Activated T-helper 17 cell treated with anti-CD3 and anti-CD28 coated beads, Interleukin-2, amount 50 U/mL, for 72 hours (primary cell): ENCODE results near the gene FNIP2. TPM values are rescaled to one million over a fixed set of nuclear protein-coding genes. Genes with fewer than 3 reads are reported as not detected.
"Not testable (repeated sequence)": the region's sequence is repeated elsewhere in the genome, so short reads cannot be mapped to it uniquely, and the experiment has no call there.

Experiments used
- ATAC-seq: fragments of 150-1000 bp; cut with Tn5 transposase; replicated peaks from 2 replicates; pipeline ENCODE4 v1.10.0; 2021; ENCODE audit warnings: mild to moderate bottlenecking, moderate library complexity
- H3K27ac Mint-ChIP-seq: one replicate; pipeline ENCODE4 v1.8.0; 2022; ENCODE audit warnings: mixed read lengths
- H3K27me3 Mint-ChIP-seq: one replicate; pipeline ENCODE4 v1.8.0; 2022; ENCODE audit warnings: mixed read lengths
- H3K36me3 Mint-ChIP-seq: one replicate; pipeline ENCODE4 v1.8.0; 2022; ENCODE audit warnings: low read depth, mild to moderate bottlenecking, mixed read lengths
- H3K4me1 Mint-ChIP-seq: one replicate; pipeline ENCODE4 v1.8.0; 2022; ENCODE audit warnings: mixed read lengths
- H3K4me3 Mint-ChIP-seq: one replicate; pipeline ENCODE4 v1.8.0; 2022; ENCODE audit warnings: mild to moderate bottlenecking, mixed read lengths
- H3K9me3 Mint-ChIP-seq: one replicate; pipeline ENCODE4 v1.8.0; 2022; ENCODE audit warnings: mixed read lengths
- total RNA-seq, 2 donors: library from RNA; stranded (reverse); gene quantifications; one replicate each; pipeline ENCODE4 v1.2.3, GENCODE V29; 2022

Gene FNIP2
- total RNA-seq, 2 donors from 2014 or later, result 33.4 to 45.9 TPM

GRCh38 chr4:158861766-158862165, 92.9 kb downstream of the FNIP2 start:
- Mint-ChIP-seq H3K36me3 (peaks cover 63% of the 10 kb centered on the region), H3K27ac (no peak overlapping the region), H3K9me3 (no peaks in the 10 kb centered on the region), H3K4me1 (no peaks in the 10 kb centered on the region), H3K4me3 (no peak overlapping the region), H3K27me3 (no peaks in the 10 kb centered on the region)
- ATAC-seq, result no peak

- no peak overlapping the region for H3K4me3 Mint-ChIP-seq
- no peak for ATAC-seq
- no peak overlapping the region for H3K27ac Mint-ChIP-seq
- H3K27me3 Mint-ChIP-seq, result no peaks in the 10 kb centered on the region
- peaks cover 79% of the 10 kb centered on the region for H3K36me3 Mint-ChIP-seq
- no peaks in the 10 kb centered on the region for H3K4me1 Mint-ChIP-seq
- H3K9me3 Mint-ChIP-seq, result no peaks in the 10 kb centered on the region
These were observed 94.5 kb downstream of the FNIP2 start for GRCh38 chr4:158863296-158863695.

GRCh38 chr4:158865520-158866177, 96.8 kb downstream of the FNIP2 start:
- Mint-ChIP-seq H3K27ac (no peak overlapping the region), H3K4me1 (no peaks in the 10 kb centered on the region), H3K36me3 (peaks cover 80% of the 10 kb centered on the region), H3K4me3 (no peak overlapping the region), H3K9me3 (no peaks in the 10 kb centered on the region), H3K27me3 (no peaks in the 10 kb centered on the region)
- ATAC-seq, result no peak

- no peak for ATAC-seq
- H3K36me3 Mint-ChIP-seq, result peaks cover 80% of the 10 kb centered on the region
These were observed 100.2 kb downstream of the FNIP2 start for GRCh38 chr4:158869001-158869400.

GRCh38 chr4:158869761-158870160, 100.9 kb downstream of the FNIP2 start:
- Mint-ChIP-seq H3K27me3 (no peaks in the 10 kb centered on the region), H3K4me3 (no peak overlapping the region), H3K36me3 (peaks cover 73% of the 10 kb centered on the region), H3K27ac (no peak overlapping the region), H3K4me1 (no peaks in the 10 kb centered on the region), H3K9me3 (no peaks in the 10 kb centered on the region)
- ATAC-seq, result no peak

More at GRCh38 chr4:158869001-158869400, 100.2 kb downstream of the FNIP2 start:
- H3K9me3 Mint-ChIP-seq, result no peaks in the 10 kb centered on the region
- no peaks in the 10 kb centered on the region for H3K27me3 Mint-ChIP-seq
- no peaks in the 10 kb centered on the region for H3K4me1 Mint-ChIP-seq
- no peak overlapping the region for H3K4me3 Mint-ChIP-seq
- H3K27ac Mint-ChIP-seq, result no peak overlapping the region

- peaks cover 70% of the 10 kb centered on the region for H3K36me3 Mint-ChIP-seq
- no peaks in the 10 kb centered on the region for H3K4me1 Mint-ChIP-seq
- no peaks in the 10 kb centered on the region for H3K9me3 Mint-ChIP-seq
- ATAC-seq, result no peak
- no peak overlapping the region for H3K4me3 Mint-ChIP-seq
- H3K27me3 Mint-ChIP-seq, result no peaks in the 10 kb centered on the region
- H3K27ac Mint-ChIP-seq, result peak overlapping the region; percentile 77
These were observed 101.4 kb downstream of the FNIP2 start for GRCh38 chr4:158870282-158870625.

- no peak for ATAC-seq
- H3K4me1 Mint-ChIP-seq, result no peaks in the 10 kb centered on the region
- H3K9me3 Mint-ChIP-seq, result no peaks in the 10 kb centered on the region
- no peaks in the 10 kb centered on the region for H3K27me3 Mint-ChIP-seq
- H3K27ac Mint-ChIP-seq, result peak overlapping the region; percentile 77
- peaks cover 70% of the 10 kb centered on the region for H3K36me3 Mint-ChIP-seq
- H3K4me3 Mint-ChIP-seq, result no peak overlapping the region
These were observed 102.0 kb downstream of the FNIP2 start for GRCh38 chr4:158870626-158871334.

GRCh38 chr4:158871335-158871724, 102.5 kb downstream of the FNIP2 start:
- H3K4me1 Mint-ChIP-seq, result no peaks in the 10 kb centered on the region
- H3K27ac Mint-ChIP-seq, result no peak overlapping the region
- H3K36me3 Mint-ChIP-seq, result peaks cover 74% of the 10 kb centered on the region
- no peak overlapping the region for H3K4me3 Mint-ChIP-seq
- no peaks in the 10 kb centered on the region for H3K27me3 Mint-ChIP-seq
- no peak for ATAC-seq
- H3K9me3 Mint-ChIP-seq, result no peaks in the 10 kb centered on the region

- peaks cover 1% of the 10 kb centered on the region for H3K9me3 Mint-ChIP-seq
These were observed 105.1 kb downstream of the FNIP2 start for GRCh38 chr4:158873795-158874401.

GRCh38 chr4:158875026-158875425, 106.2 kb downstream of the FNIP2 start:
- ATAC-seq, result no peak
- Mint-ChIP-seq H3K4me3 (no peak overlapping the region), H3K27ac (no peak overlapping the region), H3K36me3 (peaks cover 64% of the 10 kb centered on the region), H3K27me3 (no peaks in the 10 kb centered on the region), H3K9me3 (peaks cover 5% of the 10 kb centered on the region), H3K4me1 (no peaks in the 10 kb centered on the region)

More at GRCh38 chr4:158873795-158874401, 105.1 kb downstream of the FNIP2 start:
- Mint-ChIP-seq H3K36me3 (peaks cover 71% of the 10 kb centered on the region), H3K27ac (no peak overlapping the region), H3K4me1 (no peaks in the 10 kb centered on the region), H3K4me3 (peak overlapping the region; percentile 8), H3K27me3 (no peaks in the 10 kb centered on the region)
- peak; percentile 90 for ATAC-seq

GRCh38 chr4:158875455-158875854, 106.6 kb downstream of the FNIP2 start:
- Mint-ChIP-seq H3K4me3 (no peak overlapping the region), H3K27me3 (no peaks in the 10 kb centered on the region), H3K27ac (no peak overlapping the region), H3K9me3 (peaks cover 5% of the 10 kb centered on the region), H3K36me3 (peaks cover 60% of the 10 kb centered on the region), H3K4me1 (no peaks in the 10 kb centered on the region)
- ATAC-seq, result no peak

GRCh38 chr4:158877069-158877468, 108.2 kb downstream of the FNIP2 start:
- no peak overlapping the region for H3K27ac Mint-ChIP-seq
- H3K4me3 Mint-ChIP-seq, result no peak overlapping the region
- H3K9me3 Mint-ChIP-seq, result peaks cover 5% of the 10 kb centered on the region
- peaks cover 45% of the 10 kb centered on the region for H3K36me3 Mint-ChIP-seq
- no peak for ATAC-seq
- H3K27me3 Mint-ChIP-seq, result no peaks in the 10 kb centered on the region
- no peaks in the 10 kb centered on the region for H3K4me1 Mint-ChIP-seq

- H3K9me3 Mint-ChIP-seq, H3K4me3 Mint-ChIP-seq, ATAC-seq, H3K27ac Mint-ChIP-seq, H3K27me3 Mint-ChIP-seq, H3K4me1 Mint-ChIP-seq: not testable (repeated sequence)
- H3K36me3 Mint-ChIP-seq, result peaks cover 20% of the 10 kb centered on the region
These were observed 113.3 kb downstream of the FNIP2 start for GRCh38 chr4:158882142-158882541.

- no peak for ATAC-seq
- Mint-ChIP-seq H3K9me3 (no peaks in the 10 kb centered on the region), H3K36me3 (peaks cover 11% of the 10 kb centered on the region), H3K27me3 (no peaks in the 10 kb centered on the region), H3K27ac (no peak overlapping the region), H3K4me3 (no peak overlapping the region), H3K4me1 (no peaks in the 10 kb centered on the region)
These were observed 115.5 kb downstream of the FNIP2 start for GRCh38 chr4:158884280-158884679.

GRCh38 chr4:158885564-158885963, 116.7 kb downstream of the FNIP2 start:
- H3K4me1 Mint-ChIP-seq, result no peaks in the 10 kb centered on the region
- no peak for ATAC-seq
- H3K27me3 Mint-ChIP-seq, result no peaks in the 10 kb centered on the region
- no peak overlapping the region for H3K27ac Mint-ChIP-seq
- no peaks in the 10 kb centered on the region for H3K9me3 Mint-ChIP-seq
- no peak overlapping the region for H3K4me3 Mint-ChIP-seq
- peaks cover 14% of the 10 kb centered on the region for H3K36me3 Mint-ChIP-seq
